ENCODE data around the gene TPI1. TPM values are rescaled to one million over a fixed set of nuclear protein-coding genes. Genes with fewer than 3 reads are reported as not detected.
A peak's percentile ranks its signal among the peaks of the same experiment; 100 is the strongest.

Gene TPI1
- polyA plus RNA-seq, 3 donors, result 446 to 839 (median 764) TPM

DNA sequence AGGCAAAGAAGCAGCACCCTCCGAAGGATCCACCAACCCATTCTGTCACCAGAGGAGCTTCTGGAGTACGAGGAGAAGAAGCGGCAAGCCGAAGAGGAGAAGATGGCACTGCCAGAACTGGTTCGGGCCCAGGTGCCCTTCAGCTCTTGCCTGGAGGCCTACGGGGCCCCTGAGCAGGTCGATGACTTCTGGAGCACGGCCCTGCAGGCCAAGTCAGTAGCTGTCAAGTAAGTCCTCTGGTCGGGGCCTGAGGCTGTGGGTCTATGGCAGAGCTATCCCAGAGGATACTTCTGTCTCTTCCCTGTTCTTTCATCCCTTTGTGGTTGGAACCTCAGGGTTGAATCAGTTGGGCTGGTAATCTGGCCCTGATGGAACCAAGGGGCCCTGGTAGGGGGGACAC is 5.9 kb upstream of the TPI1 start:
- Histone ChIP-seq H3K79me2 (ENCODE audit: insufficient read depth, low read length) (no peaks in the 10 kb centered on the region), H3K9ac (ENCODE audit: insufficient read depth, low read length, poor library complexity, severe bottlenecking) (no peak overlapping the region), H2AFZ (ENCODE audit: insufficient read depth, low read depth, low read length, poor library complexity, severe bottlenecking) (no peak overlapping the region), H3K27me3 (ENCODE audit: control insufficient read depth in 2 of 2, insufficient read depth in 2 of 2, low read length in 2 of 2) (no peaks in the 10 kb centered on the region), H3K9me3 (replicated peaks in 1 of 2; ENCODE audit: control insufficient read depth in 1 of 2, insufficient read depth in 1 of 2, low read length in 2 of 2) (no peaks in the 10 kb centered on the region), H4K20me1 (ENCODE audit: insufficient read depth, low read length) (no peaks in the 10 kb centered on the region), H3K4me1 (ENCODE audit: control insufficient read depth in 1 of 2, insufficient read depth in 2 of 2, low read length in 2 of 2) (peaks cover under 1 to 2% of the 10 kb centered on the region in 2 donors), H3K36me3 (replicated peaks in 1 of 2; ENCODE audit: control insufficient read depth in 1 of 2, insufficient read depth in 2 of 2, low read length in 2 of 2) (peaks cover 89 to 98% of the 10 kb centered on the region in 2 donors), H3K4me2 (replicated peaks; ENCODE audit: extremely low read depth, low read length, poor library complexity, severe bottlenecking) (no peak overlapping the region), H3K27ac (ENCODE audit: low read depth in 1 of 2, low read length in 2 of 2) (no peak overlapping the region), H3K4me3 (replicated peaks in 1 of 3; ENCODE audit: low read depth in 2 of 3, low read length in 3 of 3) (no peak overlapping the region)
- WGBS (ENCODE audit: insufficient coverage), result 100% methylated on average over 9 of the region's 9 CpGs
- Mint-ChIP-seq H3K4me3 (no peak overlapping the region), H3K27ac (peak overlapping the region in 1 of 7 donors; percentile 1), H3K27me3 (ENCODE audit: low read depth in 3 of 3) (peaks cover 0 to 5% (median 0%) of the 10 kb centered on the region in 3 donors), H3K36me3 (peaks cover 87 to 98% of the 10 kb centered on the region in 2 donors), H3K4me1 (peaks cover under 1% of the 10 kb centered on the region), H3K9me3 (peaks cover 0 to under 1% (median 0%) of the 10 kb centered on the region in 7 donors)
- TF ChIP-seq CTCF (IDR thresholded peaks at IDR 0.05), result no peak
- DNase-seq, result no peak
- intact Hi-C loops (cut with micrococcal nuclease), result no loop called here

DNA sequence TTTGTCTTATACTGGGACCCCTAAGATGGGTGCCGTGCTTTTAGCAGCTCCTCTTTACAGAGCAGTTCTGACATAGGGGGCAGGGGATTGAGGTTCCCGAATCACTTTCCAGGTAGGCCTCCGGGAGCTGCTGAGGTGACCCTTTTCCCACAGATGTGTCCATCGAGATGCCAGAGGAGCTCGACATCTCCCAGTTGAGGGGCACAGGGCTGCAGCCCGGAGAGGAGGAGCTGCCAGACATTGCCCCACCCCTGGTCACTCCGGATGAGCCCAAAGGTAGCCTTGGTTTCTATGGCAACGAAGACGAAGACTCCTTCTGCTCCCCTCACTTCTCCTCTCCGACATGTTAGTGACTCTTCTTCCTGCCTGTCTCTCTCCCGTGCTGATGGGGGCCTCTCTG is 4.3 kb upstream of the TPI1 start:
- 98% methylated on average over 9 of the region's 11 CpGs for WGBS (ENCODE audit: insufficient coverage)
- no peak overlapping the region for H2AFZ ChIP-seq (ENCODE audit: insufficient read depth, low read depth, low read length, poor library complexity, severe bottlenecking)
- H3K9me3 Mint-ChIP-seq, result no peaks in the 10 kb centered on the region
- H3K9me3 ChIP-seq (replicated peaks in 1 of 2; ENCODE audit: control insufficient read depth in 1 of 2, insufficient read depth in 1 of 2, low read length in 2 of 2), result no peaks in the 10 kb centered on the region
- no peaks in the 10 kb centered on the region for H3K27me3 ChIP-seq (ENCODE audit: control insufficient read depth in 2 of 2, insufficient read depth in 2 of 2, low read length in 2 of 2)
- H3K27me3 Mint-ChIP-seq (ENCODE audit: low read depth in 3 of 3), result peaks cover 0 to 5% (median 0%) of the 10 kb centered on the region in 3 donors
- H3K36me3 Mint-ChIP-seq, result peaks cover 70 to 82% of the 10 kb centered on the region in 2 donors
- peaks cover 72 to 82% of the 10 kb centered on the region in 2 donors for H3K36me3 ChIP-seq (replicated peaks in 1 of 2; ENCODE audit: control insufficient read depth in 1 of 2, insufficient read depth in 2 of 2, low read length in 2 of 2)
- peak overlapping the region in 1 of 7 donors; percentile 39 for H3K27ac Mint-ChIP-seq
- no peak for TF ChIP-seq CTCF (IDR thresholded peaks at IDR 0.05)
- no peak overlapping the region for H3K4me2 ChIP-seq (replicated peaks; ENCODE audit: extremely low read depth, low read length, poor library complexity, severe bottlenecking)
- peaks cover 7% of the 10 kb centered on the region for H3K79me2 ChIP-seq (ENCODE audit: insufficient read depth, low read length)
- no peak overlapping the region for H3K4me3 ChIP-seq (replicated peaks in 1 of 3; ENCODE audit: low read depth in 2 of 3, low read length in 3 of 3)
- H3K4me3 Mint-ChIP-seq, result peak overlapping the region in 1 of 2 donors; percentile 25
- intact Hi-C loops (cut with micrococcal nuclease), result no loop called here
- H3K9ac ChIP-seq (ENCODE audit: insufficient read depth, low read length, poor library complexity, severe bottlenecking), result no peak overlapping the region
- peaks cover 7 to 11% of the 10 kb centered on the region in 2 donors for H3K4me1 ChIP-seq (ENCODE audit: control insufficient read depth in 1 of 2, insufficient read depth in 2 of 2, low read length in 2 of 2)
- no peak for DNase-seq
- H4K20me1 ChIP-seq (ENCODE audit: insufficient read depth, low read length), result peaks cover 5% of the 10 kb centered on the region
- no peak overlapping the region for H3K27ac ChIP-seq (ENCODE audit: low read depth in 1 of 2, low read length in 2 of 2)
- peaks cover 9% of the 10 kb centered on the region for H3K4me1 Mint-ChIP-seq

All from CD14-positive monocyte (primary cell).